ENCODE data around the gene UQCR11. TPM values are rescaled to one million over a fixed set of nuclear protein-coding genes. Genes with fewer than 3 reads are reported as not detected.

The UQCR11 gene
- total RNA-seq, 4 donors from 2014 or later, result 56.6 to 83.2 (median 64.6) TPM

DNA sequence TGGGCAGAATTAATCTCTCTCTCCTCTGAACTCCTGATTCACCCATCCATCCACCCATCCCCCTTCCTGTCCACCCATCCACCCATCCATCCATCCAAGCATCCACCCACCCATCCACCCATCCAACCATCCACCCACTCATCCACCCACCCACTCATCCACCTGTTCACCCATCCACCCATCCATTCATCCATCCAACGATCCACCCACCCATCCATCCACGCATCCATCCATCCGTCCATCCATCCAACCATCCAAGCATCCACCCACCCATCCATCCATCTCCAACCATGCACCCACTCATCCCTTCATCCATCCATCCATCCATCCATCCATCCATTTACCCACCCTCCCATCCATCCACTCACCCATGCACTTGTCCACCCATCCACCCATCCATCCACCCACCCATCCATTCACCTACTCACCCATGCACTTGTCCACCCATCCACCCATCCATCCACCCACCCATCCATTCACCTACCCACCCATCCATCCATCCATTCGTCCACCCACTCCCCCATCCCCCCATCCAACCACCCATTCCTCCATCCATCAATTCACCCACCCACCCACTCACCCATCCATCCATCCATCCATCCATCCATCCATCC lies 55.8 kb downstream of the UQCR11 start:
- no peak for TF ChIP-seq CTCF (IDR thresholded peaks at IDR 0.05)
- DNase-seq (ENCODE audit: low spot score), result no peak
- ATAC-seq (ENCODE audit: low FRiP score), result no peak

Small RNAs within 50 kb of the gene (small RNA-seq; reads per million reads assigned to genes)
- gene AC005943.2 (not detected), gene RN7SL477P (not detected), gene RNU6-1223P (not detected)

Other genes with a start within 250 kb of the UQCR11 start
- gene NDUFS7, start 221.6 kb downstream of the UQCR11 start, total RNA-seq, result 100 to 1,000 TPM in 3 of 4 donors, 10 to 100 TPM in 1; 80.3 to 121 (median 114) TPM
- gene GAMT, start 203.9 kb downstream of the UQCR11 start, total RNA-seq, result 10 to 100 TPM; 10.8 to 16.2 (median 13.7) TPM
- 10 to 100 TPM; 47.3 to 55.7 (median 51.1) TPM for gene DAZAP1, start 197.9 kb downstream of the UQCR11 start, total RNA-seq
- gene RPS15, start 167.1 kb downstream of the UQCR11 start, total RNA-seq, result 1,000 to 10,000 TPM; 2,522 to 3,708 (median 2,994) TPM
- under 1 TPM in 2 of 4 donors, not detected in 2; 0.12 to 0.19 TPM for gene APC2, start 155.3 kb downstream of the UQCR11 start, total RNA-seq
- 10 to 100 TPM; 17.6 to 26.2 (median 20.6) TPM for gene C19orf25, start 126.2 kb downstream of the UQCR11 start, total RNA-seq
- 1 to 10 TPM; 1.4 to 2.4 (median 2.2) TPM for gene PCSK4, start 115.1 kb downstream of the UQCR11 start, total RNA-seq
- gene REEP6, start 114.3 kb downstream of the UQCR11 start, total RNA-seq, result 1 to 10 TPM; 1.6 to 4.5 (median 2.8) TPM
- gene ADAMTSL5, start 92.4 kb downstream of the UQCR11 start, total RNA-seq, result 1 to 10 TPM in 2 of 4 donors, under 1 TPM in 2; 0.60 to 4.3 (median 0.89) TPM
- not detected for gene PLK5, start 81.4 kb downstream of the UQCR11 start, total RNA-seq
- 10 to 100 TPM in 1 of 4 donors, 1 to 10 TPM in 3; 3.3 to 10.2 (median 7.7) TPM for gene MEX3D, start 37.1 kb downstream of the UQCR11 start, total RNA-seq
- gene MBD3, start 12.6 kb downstream of the UQCR11 start, total RNA-seq, result 100 to 1,000 TPM in 1 of 4 donors, 10 to 100 TPM in 3; 71.1 to 100 (median 78.3) TPM
- 10 to 100 TPM; 24.2 to 46.6 (median 40.4) TPM for gene TCF3, start 47.2 kb upstream of the UQCR11 start, total RNA-seq
- not detected for gene ONECUT3, start 148.0 kb upstream of the UQCR11 start, total RNA-seq
- gene ATP8B3, start 206.8 kb upstream of the UQCR11 start, total RNA-seq, result 1 to 10 TPM in 3 of 4 donors, under 1 TPM in 1; 0.88 to 2.4 (median 1.9) TPM
- gene REXO1, start 243.0 kb upstream of the UQCR11 start, total RNA-seq, result 10 to 100 TPM; 17.0 to 31.3 (median 19.6) TPM

All from omental fat pad (tissue), 4 donors.